Measurements from ENCODE around the gene SPRTN. TPM values are rescaled to one million over a fixed set of nuclear protein-coding genes. Genes with fewer than 3 reads are reported as not detected.

Gene SPRTN
- total RNA-seq, 2 experiments from 2014 or later: 6.8 to 7.7 TPM

DNA sequence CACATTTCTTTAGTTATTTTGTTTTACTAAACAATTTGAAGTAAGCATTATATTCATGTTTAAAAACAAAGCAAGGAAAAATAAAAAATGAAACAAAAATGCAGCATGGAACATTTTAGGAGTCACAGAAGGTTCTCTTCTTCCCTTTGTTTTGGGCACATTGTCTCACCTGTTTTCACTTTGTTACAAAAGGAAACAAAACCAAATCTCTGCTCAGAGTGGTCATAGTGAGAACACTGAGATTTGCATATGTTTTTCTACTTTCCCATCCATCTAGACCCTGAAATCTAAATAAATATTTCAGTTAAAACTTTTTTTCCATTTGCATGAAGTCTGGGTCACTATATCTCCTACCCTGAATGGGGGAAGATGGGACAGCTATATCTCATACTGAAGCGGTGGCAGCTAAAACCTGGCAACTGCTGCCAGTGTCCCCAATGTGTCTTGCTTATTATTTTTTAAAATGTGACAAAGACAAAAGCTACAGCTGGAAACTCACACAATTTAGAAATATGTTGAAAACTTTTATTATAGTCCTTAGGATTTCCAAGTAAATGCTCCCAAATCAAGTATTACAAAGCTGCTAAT lies 3.9 kb upstream of the SPRTN start:
- ATAC-seq: no peak
- CTCF ChIA-PET: interaction anchor here (1.3 to 3.7 kb wide), 4 partner anchors 15 to 255 kb away, joined by 3 to 17 read pairs (median 4); no protein-coding TSS in a partner anchor
- Mint-ChIP-seq H3K4me3 (peak overlapping the region; percentile 100), H3K4me1 (ENCODE audit: low read depth) (peaks cover 47% of the 10 kb centered on the region), H3K36me3 (ENCODE audit: low read depth) (peaks cover 41% of the 10 kb centered on the region), H3K9me3 (peaks cover 6% of the 10 kb centered on the region), H3K27ac (no peak overlapping the region), H3K27me3 (no peaks in the 10 kb centered on the region)
- no peak for TF ChIP-seq CTCF (IDR thresholded peaks at IDR 0.05)
- intact Hi-C loops (cut with micrococcal nuclease): no loop called here
- POLR2A ChIA-PET: no interaction called here
- no peak for DNase-seq

DNA sequence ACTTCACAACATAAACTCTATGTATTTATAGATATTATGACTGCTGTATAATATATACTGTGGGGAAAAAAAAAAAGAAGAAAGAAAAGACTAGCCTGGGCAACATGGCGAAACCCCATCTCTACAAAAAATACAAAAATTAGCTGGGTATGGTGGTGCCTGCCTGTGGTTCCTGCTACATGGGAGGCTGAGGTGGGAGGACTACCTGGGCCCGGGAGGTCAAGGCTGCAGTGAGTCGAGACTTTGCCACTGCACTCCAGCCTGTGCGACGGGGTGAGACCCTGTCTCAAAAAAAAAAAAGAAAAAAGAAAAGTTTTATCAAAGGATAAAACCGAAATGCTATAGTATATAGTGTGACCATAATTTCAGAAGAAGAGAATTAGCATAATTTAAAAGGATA lies 3.1 kb upstream of the SPRTN start:
- Mint-ChIP-seq H3K9me3 (peaks cover 6% of the 10 kb centered on the region), H3K27ac (no peak overlapping the region), H3K27me3 (no peaks in the 10 kb centered on the region), H3K36me3 (ENCODE audit: low read depth) (peaks cover 46% of the 10 kb centered on the region), H3K4me1 (ENCODE audit: low read depth) (peaks cover 49% of the 10 kb centered on the region), H3K4me3 (peak overlapping the region; percentile 100)
- DNase-seq (no peak), ATAC-seq (no peak)
- ChIA-PET CTCF (interaction anchor here (1.1 to 3.7 kb wide), 4 partner anchors 14 to 255 kb away, joined by 3 to 17 read pairs (median 4); no protein-coding TSS in a partner anchor), POLR2A (interaction anchor here (0.8 kb wide), 1 partner anchor 217 kb away, joined by 3 read pairs; no protein-coding TSS in a partner anchor)
- no peak for TF ChIP-seq CTCF (IDR thresholded peaks at IDR 0.05)
- intact Hi-C loops (cut with micrococcal nuclease): no loop called here

DNA sequence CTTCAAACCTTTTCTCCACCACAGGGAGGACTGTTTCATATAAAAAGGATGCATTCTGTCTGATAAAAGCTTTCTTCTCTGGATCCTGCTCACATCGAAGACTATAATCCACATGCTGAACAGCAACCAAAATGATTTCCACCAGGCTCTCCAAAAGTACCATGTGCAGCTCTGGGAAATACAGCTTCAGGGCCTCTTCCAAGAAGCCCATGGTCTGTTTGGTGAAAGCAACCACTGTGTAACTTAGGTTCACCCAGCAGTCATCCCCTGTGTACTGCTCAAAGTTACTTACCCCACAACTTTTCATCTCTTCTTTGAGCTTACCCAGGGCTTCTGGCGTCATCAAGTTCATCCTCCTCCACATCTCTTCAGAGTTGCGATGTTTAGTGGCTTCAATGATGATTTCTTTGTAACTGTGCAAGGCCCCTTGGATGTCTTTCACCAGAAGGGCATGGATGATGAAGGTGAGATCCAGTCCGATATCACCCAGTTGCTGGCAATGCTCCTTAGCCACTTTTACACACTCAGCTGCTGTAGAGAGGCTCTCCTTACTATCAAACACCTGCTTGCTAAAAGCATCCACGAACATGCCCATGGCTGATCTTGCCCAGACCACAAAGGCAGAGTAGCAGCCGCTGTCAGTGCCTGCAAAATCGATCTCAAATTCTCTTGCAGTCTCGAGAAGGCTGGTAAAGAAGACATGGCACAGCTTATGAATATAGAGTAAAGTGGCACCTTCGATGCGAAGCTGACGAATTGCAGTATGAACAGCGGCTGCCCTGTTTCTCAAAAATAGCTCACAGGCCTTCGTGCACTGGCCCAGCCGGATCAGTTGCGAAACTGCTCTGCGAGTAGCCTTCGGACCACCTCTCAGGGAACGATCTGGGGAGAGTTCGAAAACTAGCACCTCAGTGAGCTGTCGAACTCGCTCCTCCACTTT lies 2.2 kb upstream of the SPRTN start:
- CTCF ChIA-PET: interaction anchor here (1.1 to 3.7 kb wide), 6 partner anchors 20 to 267 kb away, joined by 3 to 17 read pairs (median 3); no protein-coding TSS in a partner anchor
- DNase-seq (peak; percentile 39), ATAC-seq (no peak)
- H3K9me3 Mint-ChIP-seq: peaks cover 6% of the 10 kb centered on the region
- peaks cover 53% of the 10 kb centered on the region for H3K36me3 Mint-ChIP-seq (ENCODE audit: low read depth)
- intact Hi-C loops (cut with micrococcal nuclease): no loop called here
- no peaks in the 10 kb centered on the region for H3K27me3 Mint-ChIP-seq
- POLR2A ChIA-PET: interaction anchor here (0.8 to 2.3 kb wide), 7 partner anchors 13 to 408 kb away, joined by 3 to 7 read pairs (median 3); partner anchors contain the start of genes GNPAT and TSNAX
- H3K4me3 Mint-ChIP-seq: peak overlapping the region; percentile 100
- TF ChIP-seq CTCF (IDR thresholded peaks at IDR 0.05): no peak
- H3K4me1 Mint-ChIP-seq (ENCODE audit: low read depth): peaks cover 57% of the 10 kb centered on the region
- peak overlapping the region; percentile 99 for H3K27ac Mint-ChIP-seq

DNA sequence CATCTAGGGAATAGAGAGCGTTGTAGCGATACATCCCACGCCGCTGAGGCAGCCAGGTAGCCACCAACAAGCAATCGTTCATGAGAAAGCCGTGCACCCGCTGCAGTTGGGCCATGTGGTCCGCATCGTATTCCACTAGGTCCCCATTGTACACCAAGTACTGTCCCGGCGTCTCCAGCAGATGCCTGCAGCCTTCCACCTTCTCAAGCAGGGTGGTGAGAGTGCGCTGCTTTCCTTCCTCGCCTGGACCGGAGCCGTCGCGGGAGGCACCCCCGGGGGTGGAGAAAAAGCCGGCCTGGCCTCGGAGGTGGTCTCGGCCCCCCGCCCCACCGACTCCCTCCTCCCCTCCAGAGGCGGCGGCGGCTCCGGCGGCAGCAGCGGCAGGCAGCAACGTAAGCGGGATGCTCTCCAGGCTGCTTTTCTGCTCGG lies 1.0 kb upstream of the SPRTN start:
- Mint-ChIP-seq H3K9me3 (peaks cover 6% of the 10 kb centered on the region), H3K27me3 (no peaks in the 10 kb centered on the region), H3K4me1 (ENCODE audit: low read depth) (peaks cover 59% of the 10 kb centered on the region), H3K4me3 (peak overlapping the region; percentile 100), H3K36me3 (ENCODE audit: low read depth) (peaks cover 58% of the 10 kb centered on the region), H3K27ac (peak overlapping the region; percentile 99)
- ChIA-PET CTCF (interaction anchor here (0.6 to 2.3 kb wide), 9 partner anchors 18 to 281 kb away, joined by 3 to 9 read pairs (median 3); partner anchors contain the start of gene GNPAT), POLR2A (interaction anchor here (0.9 to 2.3 kb wide), 6 partner anchors 12 to 276 kb away, joined by 3 to 7 read pairs (median 3); partner anchors contain the start of genes GNPAT and TSNAX)
- intact Hi-C loops (cut with micrococcal nuclease): no loop called here
- DNase-seq: no peak
- TF ChIP-seq CTCF (IDR thresholded peaks at IDR 0.05): no peak
- ATAC-seq: no peak

Measured in activated CD8-positive, alpha-beta T cell treated with anti-CD3 and anti-CD28 coated beads for 36 hours (primary cell).